ENCODE measurements around the gene ARHGEF19.
"Not testable (repeated sequence)": the region's sequence is repeated elsewhere in the genome, so short reads cannot be mapped to it uniquely, and the experiment has no call there.

Gene ARHGEF19

GRCh38 chr1:16212251-16212961 lies at the start of gene ARHGEF19:
ARHGEF19 (minus strand) TSS chr1:16212652; CDS start chr1:16209054, 3,598 bp downstream.
- peak; percentile 86 for DNase-seq

GRCh38 chr1:16262067-16262466 lies 49.6 kb upstream of the ARHGEF19 start:
- DNase-seq = no peak

- peak; percentile 74 for DNase-seq
Measured at GRCh38 chr1:16260814-16261213, 48.4 kb upstream of the ARHGEF19 start.

- no peak for DNase-seq
Measured at GRCh38 chr1:16258591-16259135, 46.2 kb upstream of the ARHGEF19 start.

- DNase-seq = no peak
Measured at GRCh38 chr1:16257968-16258367, 45.5 kb upstream of the ARHGEF19 start.

- not testable (repeated sequence) for DNase-seq
Measured at GRCh38 chr1:16257556-16257955, 45.1 kb upstream of the ARHGEF19 start.

GRCh38 chr1:16256478-16256877 lies 44.0 kb upstream of the ARHGEF19 start:
- peak; percentile 14 for DNase-seq

- peak; percentile 22 for DNase-seq
Measured at GRCh38 chr1:16254263-16254928, 41.9 kb upstream of the ARHGEF19 start.

- no peak for DNase-seq
Measured at GRCh38 chr1:16253332-16253922, 41.0 kb upstream of the ARHGEF19 start.

- no peak for DNase-seq
Measured at GRCh38 chr1:16252912-16253311, 40.5 kb upstream of the ARHGEF19 start.

- DNase-seq = no peak
Measured at GRCh38 chr1:16251381-16251780, 38.9 kb upstream of the ARHGEF19 start.

- DNase-seq = no peak
Measured at GRCh38 chr1:16250524-16251251, 38.2 kb upstream of the ARHGEF19 start.

GRCh38 chr1:16249596-16250241 lies 37.3 kb upstream of the ARHGEF19 start:
- DNase-seq = no peak

GRCh38 chr1:16248603-16249516 lies 36.4 kb upstream of the ARHGEF19 start:
- no peak for DNase-seq

GRCh38 chr1:16248007-16248436 lies 35.6 kb upstream of the ARHGEF19 start:
- no peak for DNase-seq

GRCh38 chr1:16247441-16247840 lies 35.0 kb upstream of the ARHGEF19 start:
- DNase-seq = no peak

- DNase-seq = no peak
Measured at GRCh38 chr1:16246961-16247360, 34.5 kb upstream of the ARHGEF19 start.

GRCh38 chr1:16246239-16246638 lies 33.8 kb upstream of the ARHGEF19 start:
- DNase-seq = not testable (repeated sequence)

GRCh38 chr1:16245476-16246196 lies 33.2 kb upstream of the ARHGEF19 start:
- no peak for DNase-seq

GRCh38 chr1:16244650-16245285 lies 32.3 kb upstream of the ARHGEF19 start:
- DNase-seq = no peak

All from islet precursor cell (in vitro differentiated cells).